Panc1 (cell line): ENCODE data around the gene BAX. TPM values are rescaled to one million over a fixed set of nuclear protein-coding genes. Genes with fewer than 3 reads are reported as not detected.

Experiments
- ATAC-seq: fragments of 200-7000 bp; cut with Tn5 transposase; 2 replicates; pipeline ENCODE4 v1.9.1; 2020; ENCODE audit warnings: mild to moderate bottlenecking, moderate library complexity
- BruUV-seq: library from RNA; stranded (reverse); fragments of 400-500 nt; replicated peaks from 2 replicates; lab custom pipeline; 2021; lab: Mats Ljungman, UMichigan
- CTCF ChIA-PET: fragments of 300-600 bp; sonication (Branson Sonifier 250); formaldehyde crosslinking; loops from one replicate; lab custom pipeline; 2022; ENCODE audit warnings: antibody characterized with exemption; lab: Charles Lee
- POLR2A ChIA-PET: fragments of 300-600 bp; sonication (Branson Sonifier 250); formaldehyde crosslinking; loops from one replicate; lab custom pipeline; 2022; ENCODE audit warnings: antibody characterized with exemption; lab: Charles Lee
- DNase-seq: peaks from one replicate; pipeline ENCODE4 v3.0.0-alpha.2; 2010; ENCODE audit warnings: low read depth, low spot score
- H3K27ac ChIP-seq: 2 replicates; pipeline ENCODE4 v1.5.1; 2011; ENCODE audit warnings: mild to moderate bottlenecking, low read length, inconsistent platforms
- H3K27me3 ChIP-seq: fragments of 200-500 bp; sonication (Bioruptor generic); 2 replicates; pipeline ENCODE4 v1.6.0; 2014; ENCODE audit warnings: low read length, inconsistent platforms; ENCODE audit not compliant: control insufficient read depth, insufficient read depth
- H3K36me3 ChIP-seq: fragments of 200-500 bp; sonication (Bioruptor generic); 2 replicates; pipeline ENCODE4 v1.5.1; 2014; ENCODE audit warnings: inconsistent platforms, mild to moderate bottlenecking, low read length, moderate library complexity; ENCODE audit not compliant: control insufficient read depth, insufficient read depth
- H3K4me1 ChIP-seq: 2 replicates; pipeline ENCODE4 v1.5.1; 2011; ENCODE audit warnings: inconsistent platforms, mild to moderate bottlenecking, low read length, moderate library complexity; ENCODE audit not compliant: control insufficient read depth, insufficient read depth
- H3K4me3 ChIP-seq, 2 experiments: 2 replicates each; pipeline ENCODE4 v1.5.1; 2011 to 2012; ENCODE audit warnings: low read depth in 2 of 2, low read length in 2 of 2, mild to moderate bottlenecking in 2 of 2, inconsistent platforms in 1 of 2, moderate library complexity in 1 of 2
- H3K9me3 ChIP-seq: fragments of 200-500 bp; sonication (Bioruptor generic); 2 replicates; pipeline ENCODE4 v1.5.1; 2014; ENCODE audit warnings: low read depth, mild to moderate bottlenecking, inconsistent platforms, low read length, moderate library complexity; ENCODE audit not compliant: control insufficient read depth, insufficient read depth
- POLR2AphosphoS5 ChIP-seq: IDR thresholded peaks from 2 replicates; pipeline ENCODE4 v1.6.1; 2012; ENCODE audit warnings: mild to moderate bottlenecking, low read depth, low read length, moderate library complexity
- SIN3A ChIP-seq: IDR thresholded peaks from 2 replicates; pipeline ENCODE4 v1.6.1; 2012; ENCODE audit warnings: low read depth, mild to moderate bottlenecking, low read length, moderate library complexity, borderline replicate concordance; ENCODE audit not compliant: insufficient read depth
- TCF7L2 ChIP-seq: IDR thresholded peaks from 2 replicates; pipeline ENCODE4 v1.6.1; 2011; ENCODE audit warnings: mild to moderate bottlenecking, low read depth, low read length, inconsistent platforms
- in situ Hi-C: cut with HindIII; loops from 2 replicates; pipeline ENCODE4 v1.10.0; 2016; ENCODE audit warnings: low sequenced_read_pairs, low pct_unique_long_range_greater_than_20kb
- intact Hi-C: fragments of 100-400 bp; cut with micrococcal nuclease; formaldehyde crosslinking; loops from one replicate; pipeline ENCODE4 v1.10.0; 2022; ENCODE audit not compliant: unreplicated experiment
- total RNA-seq: library from RNA; stranded (reverse); gene quantifications from one replicate; pipeline ENCODE4 v1.2.1, GENCODE V29; 2021; ENCODE audit not compliant: unreplicated experiment
- TF ChIP-seq, protein P1 (sequence below): fragments of 450-650 bp; IDR thresholded peaks from 2 replicates; pipeline ENCODE4 v1.5.1; 2017; ENCODE audit warnings: mild to moderate bottlenecking
- TF ChIP-seq, protein P2 (sequence below), 2 experiments: IDR thresholded peaks; 2 replicates each; pipeline ENCODE4 v1.6.1; 2011 to 2012; ENCODE audit warnings: low read depth in 2 of 2, control low read depth in 1 of 2, low read length in 1 of 2, mild to moderate bottlenecking in 1 of 2, moderate library complexity in 1 of 2; ENCODE audit not compliant: insufficient read depth in 1 of 2

The BAX gene
- total RNA-seq, 1 experiment from 2014 or later = 100 TPM

DNA sequence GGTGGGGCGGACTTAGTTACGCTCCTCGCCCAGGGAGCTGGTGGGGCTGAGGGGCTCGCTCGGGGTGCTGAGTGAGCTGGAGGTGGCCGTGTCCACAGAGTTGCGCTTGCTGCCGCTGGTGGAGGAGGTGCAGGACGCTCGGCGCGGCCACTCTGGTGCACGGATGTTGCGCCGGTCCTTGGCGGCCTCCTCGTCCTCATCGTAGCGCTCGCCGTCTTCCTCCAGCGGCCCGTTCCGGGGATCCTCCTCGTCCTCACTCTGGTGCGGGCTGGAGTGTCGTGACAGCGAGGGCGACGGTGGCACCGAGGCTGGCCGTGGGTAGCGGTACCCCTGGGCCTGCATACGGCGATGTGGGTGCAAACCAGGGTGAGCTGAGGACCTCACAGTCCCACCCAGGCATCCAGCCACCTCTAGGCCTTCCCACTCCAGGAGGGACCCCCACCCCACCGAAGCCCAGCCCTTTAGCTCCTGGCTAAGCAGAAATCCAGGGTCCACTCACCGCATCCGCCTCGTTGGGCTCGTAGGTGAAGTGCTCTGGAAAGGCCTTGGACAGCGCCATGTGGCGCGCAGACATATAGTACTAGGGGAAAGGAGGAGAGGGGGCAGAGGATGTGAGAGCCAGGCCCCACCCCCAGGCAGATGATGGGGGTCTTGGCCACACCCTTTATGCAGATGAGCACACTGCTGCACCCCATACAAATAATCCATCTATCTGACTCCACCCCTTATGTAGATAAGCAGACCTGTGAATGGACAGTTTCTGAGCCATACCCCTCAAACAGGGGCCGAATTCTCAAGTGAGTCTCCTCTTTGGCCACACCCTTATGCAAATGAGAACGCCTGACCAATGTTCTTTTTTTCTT, 14.8 kb downstream of the BAX start:
- Histone ChIP-seq H3K27me3 (no peaks in the 10 kb centered on the region), H3K9me3 (no peaks in the 10 kb centered on the region), H3K4me1 (peaks cover 16% of the 10 kb centered on the region), H3K27ac (peak overlapping the region; percentile 14; the same call in 1 of the 2 replicates), H3K36me3 (peaks cover 2% of the 10 kb centered on the region), H3K4me3 (no peak overlapping the region)
- ATAC-seq (no peak; the same call in 1 of the 2 replicates), DNase-seq (no peak)
- no TSS peak for BruUV-seq
- in situ Hi-C loops = no loop called here
- intact Hi-C loops = loop anchor here (10.0 kb wide), 1 partner anchor 185 kb away; no protein-coding TSS in a partner anchor
- ChIA-PET CTCF (interaction anchor here (1.3 to 1.4 kb wide), 2 partner anchors 24 to 35 kb away, joined by 7 to 11 read pairs; partner anchors contain the start of genes GYS1 and RUVBL2), POLR2A (interaction anchor here (0.5 kb wide), 1 partner anchor 126 kb away, joined by 7 read pairs; no protein-coding TSS in a partner anchor)
- TF ChIP-seq, protein P1, sequence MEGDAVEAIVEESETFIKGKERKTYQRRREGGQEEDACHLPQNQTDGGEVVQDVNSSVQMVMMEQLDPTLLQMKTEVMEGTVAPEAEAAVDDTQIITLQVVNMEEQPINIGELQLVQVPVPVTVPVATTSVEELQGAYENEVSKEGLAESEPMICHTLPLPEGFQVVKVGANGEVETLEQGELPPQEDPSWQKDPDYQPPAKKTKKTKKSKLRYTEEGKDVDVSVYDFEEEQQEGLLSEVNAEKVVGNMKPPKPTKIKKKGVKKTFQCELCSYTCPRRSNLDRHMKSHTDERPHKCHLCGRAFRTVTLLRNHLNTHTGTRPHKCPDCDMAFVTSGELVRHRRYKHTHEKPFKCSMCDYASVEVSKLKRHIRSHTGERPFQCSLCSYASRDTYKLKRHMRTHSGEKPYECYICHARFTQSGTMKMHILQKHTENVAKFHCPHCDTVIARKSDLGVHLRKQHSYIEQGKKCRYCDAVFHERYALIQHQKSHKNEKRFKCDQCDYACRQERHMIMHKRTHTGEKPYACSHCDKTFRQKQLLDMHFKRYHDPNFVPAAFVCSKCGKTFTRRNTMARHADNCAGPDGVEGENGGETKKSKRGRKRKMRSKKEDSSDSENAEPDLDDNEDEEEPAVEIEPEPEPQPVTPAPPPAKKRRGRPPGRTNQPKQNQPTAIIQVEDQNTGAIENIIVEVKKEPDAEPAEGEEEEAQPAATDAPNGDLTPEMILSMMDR = no peak
- no peak for TF ChIP-seq POLR2AphosphoS5
- TF ChIP-seq, protein P2, sequence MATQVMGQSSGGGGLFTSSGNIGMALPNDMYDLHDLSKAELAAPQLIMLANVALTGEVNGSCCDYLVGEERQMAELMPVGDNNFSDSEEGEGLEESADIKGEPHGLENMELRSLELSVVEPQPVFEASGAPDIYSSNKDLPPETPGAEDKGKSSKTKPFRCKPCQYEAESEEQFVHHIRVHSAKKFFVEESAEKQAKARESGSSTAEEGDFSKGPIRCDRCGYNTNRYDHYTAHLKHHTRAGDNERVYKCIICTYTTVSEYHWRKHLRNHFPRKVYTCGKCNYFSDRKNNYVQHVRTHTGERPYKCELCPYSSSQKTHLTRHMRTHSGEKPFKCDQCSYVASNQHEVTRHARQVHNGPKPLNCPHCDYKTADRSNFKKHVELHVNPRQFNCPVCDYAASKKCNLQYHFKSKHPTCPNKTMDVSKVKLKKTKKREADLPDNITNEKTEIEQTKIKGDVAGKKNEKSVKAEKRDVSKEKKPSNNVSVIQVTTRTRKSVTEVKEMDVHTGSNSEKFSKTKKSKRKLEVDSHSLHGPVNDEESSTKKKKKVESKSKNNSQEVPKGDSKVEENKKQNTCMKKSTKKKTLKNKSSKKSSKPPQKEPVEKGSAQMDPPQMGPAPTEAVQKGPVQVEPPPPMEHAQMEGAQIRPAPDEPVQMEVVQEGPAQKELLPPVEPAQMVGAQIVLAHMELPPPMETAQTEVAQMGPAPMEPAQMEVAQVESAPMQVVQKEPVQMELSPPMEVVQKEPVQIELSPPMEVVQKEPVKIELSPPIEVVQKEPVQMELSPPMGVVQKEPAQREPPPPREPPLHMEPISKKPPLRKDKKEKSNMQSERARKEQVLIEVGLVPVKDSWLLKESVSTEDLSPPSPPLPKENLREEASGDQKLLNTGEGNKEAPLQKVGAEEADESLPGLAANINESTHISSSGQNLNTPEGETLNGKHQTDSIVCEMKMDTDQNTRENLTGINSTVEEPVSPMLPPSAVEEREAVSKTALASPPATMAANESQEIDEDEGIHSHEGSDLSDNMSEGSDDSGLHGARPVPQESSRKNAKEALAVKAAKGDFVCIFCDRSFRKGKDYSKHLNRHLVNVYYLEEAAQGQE (IDR thresholded peaks at IDR 0.05; ENCODE audit: insufficient read depth in 1 of 2, low read depth in 2 of 2, low read length in 1 of 2) = no peak
- no peak for TF ChIP-seq TCF7L2
- TF ChIP-seq SIN3A = no peak

DNA sequence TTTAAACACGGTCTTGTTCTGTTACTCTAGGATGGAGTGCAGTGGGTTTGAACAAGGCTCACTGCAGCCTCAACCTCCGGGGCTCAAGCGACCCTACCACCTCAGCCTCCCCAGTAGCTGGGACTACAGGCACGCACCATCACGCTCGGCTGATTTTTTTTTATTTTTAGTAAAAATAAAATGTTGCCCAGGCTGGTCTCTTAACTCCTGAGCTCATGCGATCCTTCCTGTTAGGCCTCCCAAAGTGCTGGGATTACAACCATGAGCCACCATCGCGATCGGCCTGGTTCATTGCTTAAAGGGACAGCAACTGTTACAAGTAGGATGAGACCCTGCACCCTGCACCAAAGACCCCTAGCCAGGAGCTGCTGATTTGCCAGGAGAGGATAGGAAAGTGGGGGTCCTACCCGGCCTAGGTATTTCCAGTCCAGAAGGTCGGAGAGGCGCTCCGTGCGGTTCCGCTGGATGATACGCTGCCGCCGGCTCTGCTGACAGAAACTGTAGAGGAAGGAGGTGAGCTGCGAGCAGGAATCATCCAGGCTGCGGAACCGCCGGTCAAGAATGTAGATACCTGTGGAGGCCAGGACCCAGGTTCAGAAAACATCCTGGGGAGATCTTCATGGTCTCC, 15.6 kb downstream of the BAX start:
- POLR2A ChIA-PET = interaction anchor here (0.5 kb wide), 2 partner anchors 9 to 125 kb away, joined by 3 to 7 read pairs; no protein-coding TSS in a partner anchor

More for the DNA sequence above, 15.6 kb downstream of the BAX start:
- ATAC-seq (peak; percentile 46), DNase-seq (no peak)
- intact Hi-C loops = loop anchor here (10.0 kb wide), 1 partner anchor 185 kb away; no protein-coding TSS in a partner anchor
- H3K27ac ChIP-seq = peak overlapping the region; percentile 14
- CTCF ChIA-PET = interaction anchor here (0.5 to 1.4 kb wide), 13 partner anchors 8 to 254 kb away, joined by 3 to 11 read pairs (median 5); partner anchors contain the start of genes DHDH, GYS1 and RUVBL2
- H3K36me3 ChIP-seq = peaks cover 2% of the 10 kb centered on the region
- TF ChIP-seq SIN3A (no peak), POLR2AphosphoS5 (no peak), TCF7L2 (no peak)
- TF ChIP-seq, protein P1 = no peak
- TF ChIP-seq, protein P2 (IDR thresholded peaks at IDR 0.05; ENCODE audit: insufficient read depth in 1 of 2, low read depth in 2 of 2, low read length in 1 of 2) = no peak
- no TSS peak for BruUV-seq
- peak overlapping the region; percentile 14 to 45 for H3K4me3 ChIP-seq
- peaks cover 13% of the 10 kb centered on the region; the same call in 1 of the 2 replicates for H3K4me1 ChIP-seq
- no peaks in the 10 kb centered on the region for H3K9me3 ChIP-seq
- H3K27me3 ChIP-seq = no peaks in the 10 kb centered on the region
- in situ Hi-C loops = no loop called here
